GM21529 (cell line): ENCODE data around the gene ZNF442.
"Not testable (repeated sequence)": the region's sequence is repeated elsewhere in the genome, so short reads cannot be mapped to it uniquely, and the experiment has no call there.

Source experiments
- ATAC-seq: cut with Tn5 transposase; IDR thresholded peaks from one replicate; pipeline ENCODE4 v1.9.1; 2021; ENCODE audit not compliant: unreplicated experiment

Gene ZNF442

DNA sequence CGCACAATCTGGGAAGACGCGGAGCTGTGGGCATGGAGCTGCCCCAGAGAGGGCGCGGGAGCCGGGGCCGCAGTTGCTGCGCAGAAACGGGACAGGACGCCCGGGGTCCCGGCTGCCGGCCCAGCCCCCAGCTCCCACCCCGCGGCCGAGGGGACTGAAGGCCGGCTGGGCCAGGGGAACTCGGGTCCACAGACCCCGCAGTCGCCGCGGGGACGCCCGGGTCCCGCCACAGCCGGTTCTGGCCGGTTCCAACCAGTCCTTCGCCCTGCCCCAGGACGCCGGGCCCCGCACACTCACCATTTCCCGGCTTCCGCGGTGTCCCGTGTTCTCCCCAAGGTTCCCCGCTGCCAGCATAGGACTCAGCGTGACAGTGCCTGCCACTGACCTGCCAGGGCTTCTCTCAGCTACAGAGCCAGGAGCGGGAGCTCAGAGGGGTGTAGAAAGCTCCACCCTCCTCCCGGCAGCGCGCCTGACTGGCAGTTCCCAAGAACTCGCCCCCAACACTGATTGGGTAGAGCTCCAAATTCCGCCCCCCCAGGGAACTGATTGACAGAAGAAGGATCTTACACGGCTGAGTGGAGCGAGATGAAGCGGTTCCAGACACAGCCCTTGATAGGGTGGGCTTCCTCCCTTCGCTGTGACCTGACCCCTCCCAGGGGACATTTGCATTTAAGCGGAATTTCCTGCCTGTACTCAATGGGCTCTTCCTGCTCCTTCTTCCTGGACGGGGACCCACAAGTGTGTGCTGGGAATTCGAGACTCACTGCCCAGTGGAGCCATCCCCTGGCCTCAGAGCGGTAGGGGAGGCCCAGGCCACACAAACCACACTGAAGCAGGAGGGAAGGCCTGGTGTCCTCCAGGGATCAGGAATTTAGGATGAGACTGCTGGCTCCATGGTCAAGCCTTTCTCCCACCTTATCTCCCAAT is at the start of gene ZNF442:
Gene ZNF442, minus strand, starts transcription at position 448 of the 927 bp plus-strand sequence. CDS start 2,052 bp downstream, outside the sequence.
- peak; percentile 98 for ATAC-seq

GRCh38 chr19:12411893-12412292 is 46.4 kb upstream of the ZNF442 start:
- ATAC-seq, result no peak

GRCh38 chr19:12400633-12401502 is 35.4 kb upstream of the ZNF442 start, which contains the start of gene ZNF799:
ZNF799 (minus strand) TSS chr19:12401271; CDS start chr19:12401070, 201 bp downstream.
- peak; percentile 89 for ATAC-seq

DNA sequence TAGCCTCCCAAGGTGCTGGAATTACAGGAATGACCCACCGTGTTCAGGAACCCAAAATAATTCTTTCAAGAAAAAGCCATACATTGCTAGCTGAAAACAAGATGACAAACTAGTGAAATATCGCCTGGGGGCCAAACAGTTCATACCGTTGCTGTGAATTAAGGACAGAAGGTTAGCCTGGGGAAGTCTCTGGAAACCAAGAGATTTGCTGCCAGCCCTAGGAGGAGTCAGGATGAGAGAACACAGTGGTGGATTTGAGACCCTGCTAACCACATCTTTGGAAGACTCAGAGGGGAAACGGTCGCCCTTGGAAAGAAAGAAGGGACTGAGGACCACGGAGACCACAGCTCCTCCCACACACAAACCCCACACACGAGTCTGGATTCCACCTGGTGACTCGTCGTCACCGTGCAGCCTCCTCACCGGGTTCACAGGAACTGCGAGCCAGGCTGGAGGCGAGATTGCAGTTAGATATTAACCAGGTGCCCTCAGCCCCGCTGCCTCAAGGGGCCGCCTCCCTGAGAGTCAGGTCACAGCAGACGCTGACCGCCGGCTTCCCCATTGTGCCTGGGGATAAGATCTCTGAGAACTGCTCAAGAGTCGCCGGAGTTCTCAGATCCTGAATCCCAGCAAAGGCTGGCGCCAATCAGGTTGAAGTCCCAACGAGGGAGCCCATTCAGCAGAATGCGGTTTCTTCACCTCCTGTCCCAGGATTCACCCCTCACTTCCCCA is 34.6 kb upstream of the ZNF442 start:
- ATAC-seq, result peak; percentile 40

DNA sequence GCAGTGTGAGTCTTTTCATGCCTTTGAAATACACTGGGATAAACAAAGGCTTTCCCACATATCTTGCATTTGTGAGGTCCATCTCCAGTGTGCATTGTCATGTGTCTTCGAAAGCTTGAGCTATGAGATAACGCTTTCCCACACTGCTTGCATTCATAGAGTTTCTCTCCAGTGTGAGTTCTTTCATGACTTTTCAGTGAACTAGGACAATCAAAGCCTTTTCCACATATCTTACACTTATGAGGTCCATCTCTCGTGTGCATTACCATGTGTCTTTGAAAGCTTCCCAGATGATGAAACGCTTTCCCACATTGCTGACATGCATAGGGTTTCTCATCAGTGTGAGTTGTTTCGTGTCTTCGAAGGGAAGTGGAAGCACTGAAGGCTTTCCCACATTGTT is 25.7 kb upstream of the ZNF442 start:
- ATAC-seq, result not testable (repeated sequence)

DNA sequence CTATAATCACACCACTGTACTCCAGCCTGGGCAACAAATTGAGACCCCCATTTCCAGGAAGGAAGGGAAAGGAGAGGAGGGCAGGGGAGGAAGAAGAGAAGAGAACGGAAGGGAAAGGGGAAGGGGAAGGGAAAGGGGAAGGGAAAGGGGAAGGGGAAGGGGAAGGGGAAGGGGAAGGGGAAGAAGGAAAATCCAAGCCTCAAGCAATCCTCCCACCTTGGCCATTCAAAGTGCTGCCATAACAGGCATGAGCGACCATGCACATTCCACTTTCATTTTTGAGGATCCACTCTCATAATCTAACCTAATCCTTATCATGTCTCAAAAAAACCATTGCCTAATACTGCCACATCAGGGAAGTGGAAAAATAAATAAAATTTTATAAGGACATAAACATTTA is 20.9 kb upstream of the ZNF442 start:
- ATAC-seq, result not testable (repeated sequence)

- no peak for ATAC-seq
Measured at GRCh38 chr19:12380444-12380737, 14.9 kb upstream of the ZNF442 start.

DNA sequence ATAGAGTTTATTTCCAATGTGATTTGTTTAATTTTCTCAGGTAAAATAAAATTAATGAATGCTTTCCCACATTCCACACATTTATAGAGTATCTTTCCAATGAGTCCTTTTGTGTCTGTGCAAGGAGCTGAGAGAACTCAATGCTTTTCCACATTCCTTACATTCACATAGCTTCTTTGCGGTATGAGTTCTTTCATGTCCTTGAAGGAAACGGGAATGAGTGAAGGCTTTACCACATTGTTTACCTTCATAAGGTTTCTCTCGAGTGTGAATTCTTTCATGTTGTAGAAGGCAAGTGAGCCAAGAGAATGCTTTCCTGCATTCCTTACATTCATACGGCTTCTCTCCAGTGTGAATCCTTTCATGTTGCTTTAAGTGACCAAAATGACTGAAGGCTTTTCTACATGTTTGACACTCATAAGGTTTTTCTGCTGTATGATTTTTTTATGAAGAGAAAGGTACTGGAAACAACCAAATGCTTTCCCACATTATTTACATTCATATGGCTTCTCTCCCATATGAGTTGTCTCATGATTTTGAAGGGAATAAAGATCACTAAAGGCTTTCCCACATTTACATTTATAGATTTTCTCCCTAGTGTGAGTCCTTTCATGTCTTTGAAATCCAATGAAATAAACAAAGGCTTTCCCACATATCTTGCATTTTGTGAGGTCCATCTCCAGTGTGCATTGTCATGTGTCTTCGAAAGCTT is 14.4 kb upstream of the ZNF442 start:
- ATAC-seq, result no peak

DNA sequence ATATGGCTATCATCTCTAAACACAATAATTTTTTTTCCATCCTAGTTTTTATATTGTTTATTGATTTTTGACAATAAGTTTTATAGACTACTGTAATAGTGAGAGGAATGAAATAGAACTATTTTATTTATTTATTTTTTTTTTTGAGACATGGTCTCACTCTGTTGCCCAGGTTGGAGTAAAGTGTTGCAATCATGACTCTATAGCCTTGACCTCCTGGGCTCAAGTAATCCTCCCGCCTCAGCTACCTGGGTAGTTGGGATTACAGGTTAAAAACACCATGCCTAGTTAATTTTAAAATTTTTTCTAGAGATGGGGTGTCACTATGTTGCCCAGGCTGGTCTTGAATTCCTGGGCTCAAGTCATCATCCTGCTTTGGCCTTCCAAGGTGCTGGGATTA is 8.5 kb upstream of the ZNF442 start:
- no peak for ATAC-seq

GRCh38 chr19:12364391-12365235 is 870 bp downstream of the ZNF442 start:
- no peak for ATAC-seq

DNA sequence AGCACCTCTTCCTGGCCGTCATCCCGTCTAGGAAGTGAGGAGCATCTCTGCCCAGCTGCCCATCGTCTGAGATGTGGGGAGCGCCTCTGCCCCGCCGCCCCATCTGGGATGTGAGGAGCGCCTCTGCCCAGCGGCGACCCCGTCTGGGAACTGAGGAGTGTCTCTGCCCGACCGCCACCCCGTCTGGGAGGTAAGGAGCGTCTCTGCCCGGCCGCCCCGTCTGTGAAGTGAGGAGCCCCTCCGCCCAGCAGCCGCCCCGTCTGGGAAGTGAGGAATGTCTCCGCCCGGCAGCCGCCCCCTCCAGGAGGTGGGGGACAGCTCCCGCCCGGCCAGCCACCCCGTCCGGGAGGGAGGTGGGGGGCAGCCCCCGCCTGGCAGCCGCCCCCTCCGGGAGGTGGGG is 3.2 kb downstream of the ZNF442 start:
- not testable (repeated sequence) for ATAC-seq

- no peak for ATAC-seq
Measured at GRCh38 chr19:12353375-12353774, 12.1 kb downstream of the ZNF442 start.

GRCh38 chr19:12350890-12351197 is 14.6 kb downstream of the ZNF442 start:
- ATAC-seq, result no peak

DNA sequence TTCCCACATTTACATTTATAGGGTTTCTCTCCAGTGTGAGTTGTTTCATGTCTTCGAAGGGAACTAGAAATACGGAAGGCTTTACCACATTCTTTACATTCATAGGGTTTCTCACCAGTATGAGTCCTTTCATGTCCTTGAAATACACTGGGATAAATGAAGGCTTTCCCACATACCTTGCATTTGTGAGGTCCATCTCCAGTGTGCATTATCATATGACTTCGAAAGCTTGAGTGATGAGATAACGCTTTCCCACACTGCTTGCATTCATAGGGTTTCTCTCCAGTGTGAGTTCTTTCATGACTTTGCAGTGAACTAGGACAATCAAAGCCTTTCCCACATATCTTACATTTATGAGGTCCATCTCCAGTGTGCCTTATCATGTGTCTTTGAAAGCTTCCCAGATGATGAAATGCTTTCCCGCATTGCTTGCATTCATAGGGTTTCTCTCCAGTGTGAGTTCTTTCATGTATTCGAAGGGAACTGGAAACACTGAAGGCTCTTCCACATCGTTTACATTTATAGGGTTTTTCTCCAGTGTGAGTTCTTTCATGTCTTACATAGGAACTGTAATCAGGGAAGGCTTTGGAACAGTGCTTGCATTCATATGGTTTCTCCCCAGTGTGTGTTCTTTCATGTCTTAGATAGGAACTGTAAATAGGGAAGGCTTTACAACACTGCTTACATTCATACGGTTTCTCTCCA is 15.1 kb downstream of the ZNF442 start:
- ATAC-seq, result no peak

- no peak for ATAC-seq
Measured at GRCh38 chr19:12346896-12347295, 18.6 kb downstream of the ZNF442 start.

GRCh38 chr19:12345197-12345596 is 20.3 kb downstream of the ZNF442 start:
- no peak for ATAC-seq

- ATAC-seq, result peak; percentile 89
Measured at GRCh38 chr19:12333162-12334159, 32.0 kb downstream of the ZNF442 start, which contains the start of gene ZNF563. ZNF563 (minus strand) TSS chr19:12333633; CDS start chr19:12333482, 151 bp downstream.
